Raji (cell line): ENCODE data around the gene RTKN2.

ENCODE experiments used
- POLR2A ChIP-seq: IDR thresholded peaks from 2 replicates; pipeline ENCODE4 v1.6.1; 2011; ENCODE audit warnings: low read depth, low read length, control low read depth; ENCODE audit not compliant: insufficient read depth

RTKN2 gene

GRCh38 chr10:62172465-62172864 lies 96.2 kb downstream of the RTKN2 start:
- TF ChIP-seq POLR2A, result no peak

GRCh38 chr10:62171791-62172190 lies 96.9 kb downstream of the RTKN2 start:
- TF ChIP-seq POLR2A, result no peak

- TF ChIP-seq POLR2A, result no peak
These were observed 97.9 kb downstream of the RTKN2 start for GRCh38 chr10:62170732-62171131.

GRCh38 chr10:62166331-62167131 lies 102.1 kb downstream of the RTKN2 start:
- TF ChIP-seq POLR2A, result no peak

- no peak for TF ChIP-seq POLR2A
These were observed 102.8 kb downstream of the RTKN2 start for GRCh38 chr10:62165803-62166202.

GRCh38 chr10:62163024-62163423 lies 105.6 kb downstream of the RTKN2 start:
- no peak for TF ChIP-seq POLR2A

GRCh38 chr10:62162261-62162981 lies 106.2 kb downstream of the RTKN2 start:
- no peak for TF ChIP-seq POLR2A

- no peak for TF ChIP-seq POLR2A
These were observed 109.3 kb downstream of the RTKN2 start for GRCh38 chr10:62159351-62159750.

- no peak for TF ChIP-seq POLR2A
These were observed 111.0 kb downstream of the RTKN2 start for GRCh38 chr10:62157601-62158000.

- TF ChIP-seq POLR2A, result no peak
These were observed 113.5 kb downstream of the RTKN2 start for GRCh38 chr10:62155054-62155680.

- TF ChIP-seq POLR2A, result no peak
These were observed 114.4 kb downstream of the RTKN2 start for GRCh38 chr10:62154231-62154630.

- no peak for TF ChIP-seq POLR2A
These were observed 115.5 kb downstream of the RTKN2 start for GRCh38 chr10:62153191-62153590.

GRCh38 chr10:62149621-62150020 lies 119.0 kb downstream of the RTKN2 start:
- TF ChIP-seq POLR2A, result no peak

- TF ChIP-seq POLR2A, result no peak
These were observed 120.5 kb downstream of the RTKN2 start for GRCh38 chr10:62148155-62148554.

GRCh38 chr10:62147425-62147824 lies 121.2 kb downstream of the RTKN2 start:
- no peak for TF ChIP-seq POLR2A

GRCh38 chr10:62136931-62137330 lies 131.7 kb downstream of the RTKN2 start:
- TF ChIP-seq POLR2A, result no peak

GRCh38 chr10:62133618-62134017 lies 135.0 kb downstream of the RTKN2 start:
- TF ChIP-seq POLR2A, result no peak
